Lung (tissue), 12 donors: ENCODE measurements around the gene CDC73. TPM values are rescaled to one million over a fixed set of nuclear protein-coding genes. Genes with fewer than 3 reads are reported as not detected.
A peak's percentile ranks its signal among the peaks of the same experiment; 100 is the strongest.
"Not testable (repeated sequence)": the region's sequence is repeated elsewhere in the genome, so short reads cannot be mapped to it uniquely, and the experiment has no call there.

Source experiments
- ATAC-seq: fragments of 200-7000 bp; cut with Tn5 transposase; one replicate; pipeline ENCODE4 v1.9.1; 2020; ENCODE audit warnings: moderate number of reproducible peaks; ENCODE audit not compliant: insufficient read depth, low FRiP score
- DNase-seq, 3 donors: peaks; one replicate each; pipeline ENCODE4 v3.0.0-alpha.2; 2013 to 2017
- H3K27ac ChIP-seq, 2 donors: one replicate each; pipeline ENCODE4 v1.5.1; 2013; ENCODE audit warnings: mild to moderate bottlenecking in 2 of 2, moderate library complexity in 2 of 2, control low read depth in 1 of 2, inconsistent platforms in 1 of 2, low read depth in 1 of 2, low read length in 1 of 2
- H3K27me3 ChIP-seq, 3 donors: one replicate each; pipeline ENCODE4 v1.5.1; 2013; ENCODE audit warnings: low read length in 2 of 3; ENCODE audit not compliant: control insufficient read depth in 3 of 3, insufficient read depth in 3 of 3
- H3K36me3 ChIP-seq, 4 donors: one replicate each; pipeline ENCODE4 v1.5.1; 2013; ENCODE audit warnings: low read length in 4 of 4, mild to moderate bottlenecking in 1 of 4, moderate library complexity in 1 of 4; ENCODE audit not compliant: control insufficient read depth in 4 of 4, insufficient read depth in 4 of 4
- H3K4me1 ChIP-seq, 5 donors: one replicate each; pipeline ENCODE4 v1.5.1; 2013; ENCODE audit warnings: low read length in 5 of 5, mild to moderate bottlenecking in 2 of 5, moderate library complexity in 1 of 5; ENCODE audit not compliant: control insufficient read depth in 5 of 5, insufficient read depth in 5 of 5
- H3K4me3 ChIP-seq: one replicate; pipeline ENCODE4 v1.5.1; 2013; ENCODE audit warnings: mild to moderate bottlenecking, control low read depth, moderate library complexity
- H3K9ac ChIP-seq, 2 donors: one replicate each; pipeline ENCODE4 v1.5.1; 2013; ENCODE audit warnings: low read length in 2 of 2, control low read depth in 1 of 2; ENCODE audit not compliant: insufficient read depth in 1 of 2
- H3K9me3 ChIP-seq, 4 donors: one replicate each; pipeline ENCODE4 v1.5.1; 2013; ENCODE audit warnings: low read length in 3 of 4, mild to moderate bottlenecking in 1 of 4, moderate library complexity in 1 of 4; ENCODE audit not compliant: control insufficient read depth in 4 of 4, insufficient read depth in 3 of 4
- CTCF ChIP-seq: IDR thresholded peaks from 2 replicates; pipeline ENCODE4 v1.5.1; 2012; ENCODE audit warnings: mild to moderate bottlenecking; ENCODE audit errors: control extremely low read depth, extremely low read depth
- WGBS, 2 donors: extraction: QIAGEN DNeasy Blood & Tissue Kit; methylation state at CpG; one replicate each; pipeline ENCODE4 v1.1.7; 2013; 5-methylcytosine and 5-hydroxymethylcytosine counted together
- polyA plus RNA-seq, 2 donors: library from polyadenylated mRNA; stranded (reverse); fragments of 200-250 nt; gene quantifications; one replicate each; pipeline ENCODE4 v1.2.1, GENCODE V29; 2013
- total RNA-seq, 2 donors: library from RNA; depleted of rRNA in 1 of 2; stranded (reverse); fragments of >200 nt in 1 of 2; gene quantifications; one replicate each; pipeline ENCODE4 v1.2.1, GENCODE V29; 2014 to 2021
- donor health status: control.
- donor health status: control.
- donor health status: Bipolar disorder and iron deficiency.
- donor health status: healthy.
- donor health status: DM: yes; HTN: yes; CAD: no.

The CDC73 gene
- total and polyA plus RNA-seq, 4 donors, result 7.8 to 64.2 (median 34.5) TPM

GRCh38 chr1:193185211-193185610, 63.4 kb downstream of the CDC73 start:
- WGBS, 2 donors, result 51 to 74% methylated on average over 2 of the region's 2 CpGs
- no peak for ATAC-seq
- no peak overlapping the region for H3K27ac ChIP-seq
- H3K9me3 ChIP-seq, result no peaks in the 10 kb centered on the region
- peak overlapping the region; percentile 49 to 97 for H3K9ac ChIP-seq
- no peaks in the 10 kb centered on the region for H3K27me3 ChIP-seq
- peaks cover 0 to 46% (median 6%) of the 10 kb centered on the region in 5 donors for H3K4me1 ChIP-seq
- TF ChIP-seq CTCF, result no peak
- peak in 2 of 3 donors; percentile 42 to 52 for DNase-seq
- no peak overlapping the region for H3K4me3 ChIP-seq
- H3K36me3 ChIP-seq, result peaks cover 0 to 12% (median 3%) of the 10 kb centered on the region in 4 donors

- Histone ChIP-seq H3K36me3 (peaks cover 0 to 5% (median 0%) of the 10 kb centered on the region in 4 donors), H3K4me3 (peak within 1 kb of the TSS; percentile 16), H3K9me3 (no peaks in the 10 kb centered on the region), H3K27ac (peak within 1 kb of the TSS; percentile 59 to 81), H3K9ac (peak within 1 kb of the TSS; percentile 49 to 97), H3K4me1 (peaks cover 0 to 50% (median 10%) of the 10 kb centered on the region in 5 donors), H3K27me3 (no peaks in the 10 kb centered on the region)
- TF ChIP-seq CTCF, result no peak
- WGBS, 2 donors, result 35 to 52% methylated on average over 13 of the region's 13 CpGs
- ATAC-seq (no peak), DNase-seq (peak; percentile 77 to 94 (median 91))
Measured at GRCh38 chr1:193185901-193186731, 64.3 kb downstream of the CDC73 start, which contains the start of gene B3GALT2. TSS of gene B3GALT2 (minus strand) at chr1:193186613. CDS start at chr1:193181562, 5,051 bp downstream.

- Histone ChIP-seq H3K9ac (peak overlapping the region in 1 of 2 donors; percentile 97), H3K4me3 (no peak overlapping the region), H3K4me1 (peaks cover 0 to 40% (median 8%) of the 10 kb centered on the region in 5 donors), H3K27ac (no peak overlapping the region), H3K27me3 (no peaks in the 10 kb centered on the region), H3K36me3 (peaks cover 0 to 8% (median 0%) of the 10 kb centered on the region in 4 donors), H3K9me3 (no peaks in the 10 kb centered on the region)
- WGBS, 2 donors, result 68 to 73% methylated on average over 1 of the region's 1 CpG
- ATAC-seq (no peak), DNase-seq (no peak)
- TF ChIP-seq CTCF, result no peak
Measured at GRCh38 chr1:193187114-193187513, 65.3 kb downstream of the CDC73 start.

GRCh38 chr1:193188915-193189314, 67.1 kb downstream of the CDC73 start:
- Histone ChIP-seq H3K36me3 (peaks cover 0 to 20% (median 3%) of the 10 kb centered on the region in 4 donors), H3K4me1 (peaks cover 0 to 33% (median 8%) of the 10 kb centered on the region in 5 donors), H3K27ac (peak overlapping the region; percentile 5 to 43), H3K9ac (peak overlapping the region in 1 of 2 donors; percentile 44)
- DNase-seq, ATAC-seq, H3K27me3 ChIP-seq, H3K4me3 ChIP-seq, H3K9me3 ChIP-seq: not testable (repeated sequence)
- WGBS, 2 donors, result 88% methylated on average over 7 of the region's 7 CpGs
